DOHH2 (cell line): ENCODE results near the gene PTF1A.

Source experiments
- H3F3A ChIP-seq: fragments of 200-600 bp; sonication (generic), shearing (Covaris generic); 2 replicates; pipeline ENCODE4 v1.6.0; 2016; ENCODE audit warnings: antibody characterized with exemption, mild to moderate bottlenecking; ENCODE audit not compliant: control insufficient read depth, insufficient read depth
- H3K27ac ChIP-seq: fragments of 200-600 bp; sonication (generic); 2 replicates; pipeline ENCODE4 v1.5.1; 2014; ENCODE audit warnings: low read depth, mild to moderate bottlenecking, low read length, moderate library complexity
- H3K27me3 ChIP-seq: fragments of 200-600 bp; sonication (generic); 2 replicates; pipeline ENCODE4 v1.6.1; 2014; ENCODE audit warnings: mild to moderate bottlenecking, low read length, mixed read lengths; ENCODE audit not compliant: control insufficient read depth
- H3K36me3 ChIP-seq: fragments of 200-600 bp; sonication (generic); 2 replicates; pipeline ENCODE4 v1.6.1; 2014; ENCODE audit warnings: mild to moderate bottlenecking, low read length, moderate library complexity, mixed read lengths; ENCODE audit not compliant: control insufficient read depth
- H3K4me1 ChIP-seq: fragments of 200-600 bp; sonication (generic); 2 replicates; pipeline ENCODE4 v1.6.1; 2014; ENCODE audit warnings: mild to moderate bottlenecking, low read length, mixed read lengths; ENCODE audit not compliant: control insufficient read depth
- H3K4me2 ChIP-seq: fragments of 200-600 bp; sonication (generic); 2 replicates; pipeline ENCODE4 v1.6.0; 2014; ENCODE audit warnings: mild to moderate bottlenecking, low read length, moderate library complexity
- H3K4me3 ChIP-seq: fragments of 200-600 bp; sonication (generic); 2 replicates; pipeline ENCODE4 v1.5.1; 2014; ENCODE audit warnings: mild to moderate bottlenecking, low read length, mixed read lengths
- H3K79me2 ChIP-seq: fragments of 200-600 bp; sonication (generic); 2 replicates; pipeline ENCODE4 v1.6.1; 2014; ENCODE audit warnings: mild to moderate bottlenecking, low read length, mixed read lengths; ENCODE audit not compliant: control insufficient read depth
- H3K9me2 ChIP-seq: fragments of 200-600 bp; sonication (generic); replicated peaks from 2 replicates; pipeline ENCODE4 v1.6.1; 2014; ENCODE audit warnings: mild to moderate bottlenecking, low read length, mixed read lengths; ENCODE audit not compliant: control insufficient read depth
- H3K9me3 ChIP-seq: fragments of 200-600 bp; sonication (generic); 2 replicates; pipeline ENCODE4 v1.6.1; 2014; ENCODE audit warnings: antibody characterized with exemption, low read length, mixed read lengths; ENCODE audit not compliant: control insufficient read depth, insufficient read depth
- H4K20me1 ChIP-seq: fragments of 200-600 bp; sonication (generic); 2 replicates; pipeline ENCODE4 v1.6.0; 2014; ENCODE audit warnings: low read depth, mild to moderate bottlenecking, antibody characterized with exemption, low read length, moderate library complexity; ENCODE audit not compliant: control insufficient read depth, insufficient read depth
- CTCF ChIP-seq: fragments of 200-600 bp; sonication (generic); IDR thresholded peaks from one replicate; pipeline ENCODE4 v1.5.1; 2014; ENCODE audit warnings: antibody characterized with exemption, mild to moderate bottlenecking, low read depth, low read length; ENCODE audit not compliant: poor library complexity, severe bottlenecking
- EZH2phosphoT487 ChIP-seq: fragments of 200-600 bp; sonication (generic); IDR thresholded peaks from 2 replicates; pipeline ENCODE4 v1.6.1; 2017; ENCODE audit warnings: borderline replicate concordance, mild to moderate bottlenecking, antibody characterized with exemption, low read length, moderate library complexity, mixed read lengths

PTF1A gene

GRCh38 chr10:23172429-23173213, 19.5 kb upstream of the PTF1A start:
- no peaks in the 10 kb centered on the region for H4K20me1 ChIP-seq
- H3K79me2 ChIP-seq: no peaks in the 10 kb centered on the region
- no peaks in the 10 kb centered on the region for H3F3A ChIP-seq
- no peak overlapping the region for H3K27ac ChIP-seq
- H3K4me3 ChIP-seq: no peak overlapping the region
- H3K27me3 ChIP-seq: 0 out of 2 replicates have a peak, but pooled peaks cover 2% of the 10 kb centered on the region
- 0 out of 2 replicates have a peak, but pooled peaks cover 8% of the 10 kb centered on the region for H3K9me3 ChIP-seq
- H3K4me2 ChIP-seq: no peak overlapping the region
- no peaks in the 10 kb centered on the region for H3K4me1 ChIP-seq
- no peaks in the 10 kb centered on the region for H3K36me3 ChIP-seq
- TF ChIP-seq CTCF (no peak), EZH2phosphoT487 (no peak)
- H3K9me2 ChIP-seq: no peaks in the 10 kb centered on the region

DNA sequence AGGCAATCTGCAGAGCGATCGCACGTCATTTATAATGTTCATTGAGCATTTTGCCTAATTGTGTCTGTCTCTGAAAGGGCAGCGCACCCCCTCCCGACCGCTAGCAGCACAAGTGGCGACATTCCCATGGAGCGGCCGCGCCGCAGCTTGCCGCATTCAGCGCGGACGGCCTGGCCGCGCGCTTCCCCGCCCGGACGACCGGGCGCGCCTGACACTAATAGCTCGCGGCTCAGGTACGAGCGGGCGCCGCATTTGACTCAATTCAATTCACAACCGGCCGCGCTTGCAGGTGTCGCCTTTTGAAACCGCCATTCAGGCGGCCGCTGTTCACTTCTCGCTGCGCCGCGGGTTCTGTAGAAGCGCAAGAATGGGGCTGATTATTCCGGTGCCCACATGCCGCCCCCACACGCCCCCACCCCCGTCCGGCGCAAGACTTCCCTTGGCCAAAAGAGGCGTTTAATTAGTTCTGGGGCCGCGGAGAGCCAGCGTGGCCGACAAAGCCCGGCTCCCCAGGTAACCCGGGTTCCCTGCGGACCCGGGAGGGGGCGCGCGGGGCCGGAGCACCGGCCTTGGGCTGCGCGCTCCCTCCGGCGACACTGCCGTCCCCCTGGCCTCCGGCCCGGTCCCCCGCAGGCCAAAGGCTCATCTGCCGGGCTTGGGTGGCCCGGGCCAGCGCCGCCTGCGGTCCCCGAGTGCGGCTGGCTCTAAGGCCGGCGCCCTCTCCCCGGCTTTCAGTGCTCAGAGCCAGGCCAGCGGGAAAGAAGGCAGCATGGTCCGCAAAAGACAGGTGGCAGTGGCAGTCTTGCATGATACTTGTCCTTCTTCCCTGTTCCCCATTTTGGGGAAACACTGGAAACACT, 18.7 kb upstream of the PTF1A start:
- H3K4me2 ChIP-seq: no peak overlapping the region
- no peak overlapping the region for H3K27ac ChIP-seq
- no peaks in the 10 kb centered on the region for H3K79me2 ChIP-seq
- no peaks in the 10 kb centered on the region for H3F3A ChIP-seq
- H3K9me3 ChIP-seq: 0 out of 2 replicates have a peak, but pooled peaks cover 8% of the 10 kb centered on the region
- H4K20me1 ChIP-seq: no peaks in the 10 kb centered on the region
- H3K4me3 ChIP-seq: no peak overlapping the region
- H3K27me3 ChIP-seq: 0 out of 2 replicates have a peak, but pooled peaks cover 2% of the 10 kb centered on the region
- no peaks in the 10 kb centered on the region for H3K4me1 ChIP-seq
- H3K9me2 ChIP-seq: no peaks in the 10 kb centered on the region
- no peaks in the 10 kb centered on the region for H3K36me3 ChIP-seq
- no peak for TF ChIP-seq CTCF
- no peak for TF ChIP-seq EZH2phosphoT487

DNA sequence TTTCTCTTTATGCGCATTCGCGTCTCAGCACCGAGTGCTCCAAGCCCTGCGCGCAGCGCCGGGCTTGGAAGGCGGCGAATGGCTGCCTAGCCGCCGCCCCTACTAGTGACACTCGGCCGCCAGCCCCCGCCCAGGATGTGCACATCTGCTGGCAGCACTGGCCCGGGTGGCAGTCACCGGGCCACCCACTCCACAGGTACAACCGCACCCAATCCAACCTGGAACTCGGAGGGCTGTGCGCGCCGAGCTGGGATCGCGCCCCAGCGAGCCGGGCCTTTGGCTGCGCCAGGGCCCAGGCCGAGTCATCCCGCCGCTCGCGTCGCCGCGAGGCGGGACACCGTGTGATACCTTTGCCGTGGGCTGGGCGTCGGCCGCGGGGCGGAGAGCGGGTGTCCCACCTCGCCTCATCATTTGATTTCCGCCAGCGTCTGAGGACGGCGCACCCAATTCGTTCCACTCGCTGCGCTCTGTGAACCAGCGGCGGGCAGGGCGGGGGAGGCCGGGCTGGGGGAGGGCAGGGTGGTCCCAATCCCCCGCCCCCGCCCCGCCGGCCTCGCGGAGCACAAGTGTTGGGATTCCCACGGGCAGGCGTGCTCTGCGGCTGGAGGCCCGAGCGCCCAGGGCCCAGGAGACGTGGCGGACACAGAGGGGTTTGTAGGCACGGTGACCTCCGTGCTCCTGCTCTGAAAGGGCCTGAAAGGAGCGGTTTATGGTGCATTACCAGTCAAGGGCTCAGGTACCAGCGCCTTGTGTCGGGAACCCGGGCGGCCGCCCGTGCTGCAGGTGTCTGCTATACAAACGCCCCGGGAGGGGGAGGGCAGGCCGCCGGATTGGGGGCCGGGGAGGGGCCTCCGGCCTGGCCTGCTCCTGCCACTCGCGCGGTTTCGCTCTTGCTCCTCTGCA, 17.8 kb upstream of the PTF1A start:
- H3F3A ChIP-seq: no peaks in the 10 kb centered on the region
- H4K20me1 ChIP-seq: no peaks in the 10 kb centered on the region
- no peaks in the 10 kb centered on the region for H3K36me3 ChIP-seq
- H3K4me3 ChIP-seq: no peak overlapping the region
- H3K79me2 ChIP-seq: no peaks in the 10 kb centered on the region
- 0 out of 2 replicates have a peak, but pooled peaks cover 8% of the 10 kb centered on the region for H3K9me3 ChIP-seq
- H3K9me2 ChIP-seq: no peaks in the 10 kb centered on the region
- no peak overlapping the region for H3K27ac ChIP-seq
- no peak for TF ChIP-seq CTCF
- no peak for TF ChIP-seq EZH2phosphoT487
- H3K4me1 ChIP-seq: no peaks in the 10 kb centered on the region
- 0 out of 2 replicates have a peak, but pooled peaks cover 2% of the 10 kb centered on the region for H3K27me3 ChIP-seq
- H3K4me2 ChIP-seq: no peak overlapping the region
